AG08396 (cell line): Measurements from ENCODE around the gene CCDC194.

Source experiments
- DNase-seq: peaks from one replicate; pipeline ENCODE4 v3.0.0; 2012; ENCODE audit warnings: low spot score, mixed read lengths

The CCDC194 gene

GRCh38 chr19:17393914-17394313 lies at the start of gene CCDC194:
CCDC194 (minus strand) TSS chr19:17394196; CDS start chr19:17394158, 38 bp downstream.
- DNase-seq = no peak

GRCh38 chr19:17441241-17442021 lies 47.4 kb upstream of the CCDC194 start:
- peak; percentile 55 for DNase-seq

- no peak for DNase-seq
Measured at GRCh38 chr19:17436874-17437267, 42.9 kb upstream of the CCDC194 start.

GRCh38 chr19:17436094-17436873 lies 42.3 kb upstream of the CCDC194 start:
- no peak for DNase-seq

- no peak for DNase-seq
Measured at GRCh38 chr19:17435218-17435617, 41.2 kb upstream of the CCDC194 start.

- no peak for DNase-seq
Measured at GRCh38 chr19:17431417-17431816, 37.4 kb upstream of the CCDC194 start.

GRCh38 chr19:17429641-17430113 lies 35.7 kb upstream of the CCDC194 start:
- no peak for DNase-seq

GRCh38 chr19:17424743-17425365 lies 30.9 kb upstream of the CCDC194 start:
- peak; percentile 57 for DNase-seq

GRCh38 chr19:17423429-17424208 lies 29.6 kb upstream of the CCDC194 start:
- no peak for DNase-seq

- DNase-seq = no peak
Measured at GRCh38 chr19:17421942-17422341, 27.9 kb upstream of the CCDC194 start.

GRCh38 chr19:17420475-17420924 lies 26.5 kb upstream of the CCDC194 start:
- peak; percentile 41 for DNase-seq

- DNase-seq = peak; percentile 99
Measured at GRCh38 chr19:17419621-17420474, 25.9 kb upstream of the CCDC194 start, which contains the start of gene MVB12A. MVB12A (plus strand) TSS chr19:17420047; CDS start chr19:17420136, 89 bp downstream.

- no peak for DNase-seq
Measured at GRCh38 chr19:17419154-17419620, 25.2 kb upstream of the CCDC194 start.

- DNase-seq = no peak
Measured at GRCh38 chr19:17418710-17419109, 24.7 kb upstream of the CCDC194 start.

- DNase-seq = no peak
Measured at GRCh38 chr19:17415121-17415520, 21.1 kb upstream of the CCDC194 start.

GRCh38 chr19:17414097-17414496 lies 20.1 kb upstream of the CCDC194 start:
- DNase-seq = no peak

- no peak for DNase-seq
Measured at GRCh38 chr19:17411801-17412200, 17.8 kb upstream of the CCDC194 start.

- DNase-seq = no peak
Measured at GRCh38 chr19:17409990-17410389, 16.0 kb upstream of the CCDC194 start.

GRCh38 chr19:17406887-17407196 lies 12.8 kb upstream of the CCDC194 start:
- DNase-seq = no peak

- no peak for DNase-seq
Measured at GRCh38 chr19:17406046-17406886, 12.3 kb upstream of the CCDC194 start.
